Lower leg skin (tissue), 3 donors: ENCODE results near the gene PM20D2.

Experiments
- CTCF ChIP-seq, 3 donors: fragments of 450-650 bp; IDR thresholded peaks; one replicate each; pipeline ENCODE4 v1.5.1; 2016; ENCODE audit warnings: antibody characterized with exemption in 3 of 3, mild to moderate bottlenecking in 3 of 3, moderate library complexity in 2 of 3
- POLR2A ChIP-seq, 2 donors: fragments of 450-650 bp; IDR thresholded peaks; one replicate each; pipeline ENCODE4 v1.6.1; 2016 to 2017; ENCODE audit warnings: antibody characterized with exemption in 2 of 2, mild to moderate bottlenecking in 1 of 2, moderate library complexity in 1 of 2

GRCh38 chr6:89194559-89194958 lies 48.7 kb downstream of the PM20D2 start:
- TF ChIP-seq POLR2A (IDR thresholded peaks at IDR 0.05), result no peak
- no peak for TF ChIP-seq CTCF (IDR thresholded peaks at IDR 0.05)
